COLO668 (cell line): ENCODE results near the gene ZNF672.
A peak's percentile ranks its signal among the peaks of the same experiment; 100 is the strongest.
"Not testable (repeated sequence)": the region's sequence is repeated elsewhere in the genome, so short reads cannot be mapped to it uniquely, and the experiment has no call there.

ENCODE experiments used
- DNase-seq: peaks from one replicate; lab custom pipeline; 2025; ENCODE audit not compliant: unreplicated experiment; lab: John Stamatoyannopoulos, UW

Gene ZNF672

GRCh38 chr1:248852481-248853405, 14.7 kb downstream of the ZNF672 start:
- DNase-seq = no peak

GRCh38 chr1:248853663-248854375, 15.8 kb downstream of the ZNF672 start:
- no peak for DNase-seq

GRCh38 chr1:248855580-248855979, 17.6 kb downstream of the ZNF672 start:
- DNase-seq = no peak

- no peak for DNase-seq
These were observed 18.2 kb downstream of the ZNF672 start for GRCh38 chr1:248856176-248856575.

GRCh38 chr1:248857201-248857600, 19.2 kb downstream of the ZNF672 start:
- DNase-seq = no peak

GRCh38 chr1:248857749-248858095, 19.7 kb downstream of the ZNF672 start:
- no peak for DNase-seq

GRCh38 chr1:248858096-248858890, 20.3 kb downstream of the ZNF672 start:
- DNase-seq = peak; percentile 86

GRCh38 chr1:248858891-248859889, 21.2 kb downstream of the ZNF672 start, which contains the start of gene ZNF692:
ZNF692 (minus strand) TSS chr1:248859085; CDS start chr1:248858309, 776 bp downstream.
- DNase-seq = peak; percentile 99

GRCh38 chr1:248860007-248860406, 22.0 kb downstream of the ZNF672 start:
- DNase-seq = no peak

- DNase-seq = no peak
These were observed 23.6 kb downstream of the ZNF672 start for GRCh38 chr1:248861616-248862015.

GRCh38 chr1:248862695-248862997, 24.6 kb downstream of the ZNF672 start:
- no peak for DNase-seq

- peak; percentile 90 for DNase-seq
These were observed 25.2 kb downstream of the ZNF672 start for GRCh38 chr1:248862998-248863881.

GRCh38 chr1:248871837-248872401, 33.9 kb downstream of the ZNF672 start:
- DNase-seq = no peak

- peak; percentile 77 for DNase-seq
These were observed 34.9 kb downstream of the ZNF672 start for GRCh38 chr1:248872752-248873408.

GRCh38 chr1:248873409-248873992, 35.5 kb downstream of the ZNF672 start:
- peak; percentile 94 for DNase-seq

GRCh38 chr1:248873993-248874533, 36.0 kb downstream of the ZNF672 start:
- peak; percentile 78 for DNase-seq

- DNase-seq = no peak
These were observed 43.2 kb downstream of the ZNF672 start for GRCh38 chr1:248881261-248881660.

- not testable (repeated sequence) for DNase-seq
These were observed 44.4 kb downstream of the ZNF672 start for GRCh38 chr1:248882427-248882826.
